CD4-positive, alpha-beta T cell treated with Interferon alpha-2 for 1 hour (primary cell): ENCODE results near the gene LTA4H.

Experiments used
- DNase-seq, 2 donors: peaks; one replicate each; pipeline ENCODE4 v3.0.0-alpha.2; 2020 to 2022

Gene LTA4H

GRCh38 chr12:96056646-96057455 lies 21.5 kb upstream of the LTA4H start:
- DNase-seq, result no peak

- DNase-seq, result no peak
Measured at GRCh38 chr12:96054244-96054610, 18.8 kb upstream of the LTA4H start.

DNA sequence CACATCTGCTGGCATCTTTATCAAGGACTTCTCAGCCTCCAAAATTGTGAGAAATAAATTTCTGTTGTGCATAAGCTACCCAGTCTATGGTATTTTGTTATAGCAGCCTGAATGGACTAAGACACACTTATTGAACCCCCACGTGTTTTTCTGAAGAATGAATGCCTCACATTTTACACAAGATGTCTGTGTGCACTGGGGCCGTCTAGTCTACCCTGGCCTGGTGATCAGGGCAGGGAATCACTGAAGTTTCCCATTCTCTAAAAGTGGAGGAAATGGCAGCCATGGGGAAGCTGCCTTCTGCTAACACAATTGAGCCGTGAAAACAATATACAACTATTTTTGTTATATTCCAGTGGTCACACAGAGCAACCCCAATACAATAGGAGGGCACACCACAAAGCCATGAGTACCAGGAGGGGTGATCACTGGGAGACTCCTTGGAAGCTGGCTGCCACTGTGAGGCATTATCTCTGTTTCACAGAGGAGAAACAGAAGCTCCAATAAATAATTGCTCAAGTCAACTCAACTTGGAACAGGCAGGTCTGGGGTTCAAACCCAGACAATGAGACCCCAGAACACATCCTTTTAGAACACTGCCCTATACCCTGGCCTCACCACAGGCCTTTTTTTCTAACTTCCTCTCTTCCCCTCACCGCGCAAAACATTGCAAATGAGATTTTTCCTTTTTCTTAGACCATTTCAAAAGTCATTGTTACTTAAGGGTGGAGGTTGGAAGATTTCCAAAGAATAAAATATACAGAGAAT lies 18.3 kb upstream of the LTA4H start:
- DNase-seq, result no peak

DNA sequence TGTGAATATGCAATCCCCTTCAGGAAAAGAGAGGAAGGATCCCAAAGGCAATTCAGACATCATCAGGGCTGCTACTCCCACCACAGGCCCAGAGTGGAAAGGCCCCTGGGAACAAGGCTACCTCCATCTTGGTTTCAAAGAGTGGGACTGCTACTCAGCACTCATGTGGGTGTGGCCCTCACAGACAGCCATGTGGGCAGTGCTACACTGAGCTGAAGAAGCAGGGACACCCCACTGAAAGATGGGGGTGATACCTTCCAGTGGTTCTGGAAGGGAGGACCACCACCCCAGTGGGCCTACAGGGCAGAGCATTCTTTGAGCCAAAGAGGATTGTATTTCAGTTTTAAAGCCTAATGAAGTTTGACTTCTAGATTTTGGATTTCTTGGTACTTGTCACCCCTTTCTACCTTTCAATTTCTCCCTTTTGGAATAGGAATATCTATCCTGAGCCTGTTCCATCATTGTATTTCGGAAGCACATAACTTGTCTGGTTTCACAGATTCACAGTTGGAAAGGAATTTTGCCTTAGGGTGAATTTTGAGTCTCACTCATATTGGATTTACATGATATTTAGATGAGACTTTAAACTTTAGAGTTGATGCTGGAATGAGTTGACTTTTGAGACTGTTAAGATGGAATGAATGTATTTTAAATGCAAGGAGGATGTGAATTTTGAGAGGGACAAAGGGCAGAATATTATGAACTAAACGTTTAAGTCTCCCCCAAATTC lies 16.5 kb upstream of the LTA4H start:
- no peak for DNase-seq

DNA sequence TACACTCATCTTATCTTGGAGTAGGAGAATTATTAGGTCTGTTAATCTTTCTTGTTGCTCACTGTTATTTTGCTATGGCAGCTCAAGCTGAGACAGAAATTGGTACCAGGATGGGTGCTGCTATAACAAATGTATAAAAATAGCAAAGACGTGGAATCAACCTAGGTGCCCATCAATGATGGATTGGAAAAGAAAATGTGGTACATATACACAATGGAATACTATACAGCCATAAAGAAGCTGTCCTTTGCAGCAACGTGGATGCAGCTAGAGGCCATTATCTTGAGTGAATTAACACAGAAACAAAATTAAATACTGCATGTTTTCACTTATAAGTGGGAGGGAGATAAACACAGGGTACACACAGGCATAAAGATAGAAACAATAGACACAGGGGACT lies 14.8 kb upstream of the LTA4H start:
- DNase-seq, result no peak

DNA sequence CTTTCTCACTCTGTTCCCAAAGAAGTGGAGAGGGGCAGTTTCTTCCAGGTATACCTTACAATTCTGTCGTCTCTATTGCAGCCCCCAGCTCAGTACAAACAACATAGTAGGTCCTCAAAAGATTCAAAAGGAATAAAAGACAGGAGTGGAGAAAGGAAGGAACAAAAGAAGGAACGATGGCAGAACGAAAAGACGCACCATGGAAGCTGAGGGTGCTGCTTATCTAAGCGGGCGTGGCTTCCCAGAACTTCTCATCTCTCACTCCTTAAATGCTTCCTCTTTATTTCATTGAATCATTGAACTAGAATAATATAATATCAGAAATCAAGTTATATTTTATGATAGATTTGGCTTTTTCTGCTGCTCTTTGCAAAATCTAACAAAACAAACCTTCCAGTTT lies 13.7 kb upstream of the LTA4H start:
- no peak for DNase-seq

- no peak for DNase-seq
Measured at GRCh38 chr12:96048393-96048969, 13.1 kb upstream of the LTA4H start.

- DNase-seq, result peak; percentile 45 to 48
Measured at GRCh38 chr12:96047229-96048211, 12.1 kb upstream of the LTA4H start.

DNA sequence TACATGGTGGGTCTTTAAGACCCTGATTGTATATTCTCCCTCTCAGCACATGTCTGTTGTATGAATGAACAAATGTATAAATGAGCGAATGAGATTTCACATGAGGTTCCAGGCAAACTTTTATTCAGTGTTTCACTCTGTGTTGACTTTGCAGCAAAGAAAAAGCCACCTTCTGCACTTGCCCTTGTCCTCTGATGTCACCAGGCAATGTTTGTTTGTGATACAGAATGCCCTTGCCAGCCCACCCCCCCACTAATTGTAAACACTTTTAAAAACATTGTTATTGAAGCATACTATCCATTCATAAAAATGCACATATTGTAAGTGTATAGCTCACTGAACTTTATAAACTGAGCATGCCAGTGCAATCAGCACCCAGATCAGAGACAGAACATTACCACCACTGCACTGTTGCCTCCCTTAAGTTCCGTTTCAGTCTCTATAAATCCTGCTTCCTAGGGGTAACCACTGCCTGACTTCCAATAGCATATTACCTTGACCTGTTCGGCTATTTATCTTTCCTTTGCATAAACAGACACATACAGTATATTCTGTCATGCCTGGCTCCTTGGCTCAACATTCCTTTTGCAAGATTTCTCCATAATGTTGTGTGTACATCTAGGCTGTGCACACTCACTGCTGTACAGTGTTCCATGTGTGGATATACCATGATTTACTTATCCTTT lies 11.3 kb upstream of the LTA4H start:
- no peak for DNase-seq

DNA sequence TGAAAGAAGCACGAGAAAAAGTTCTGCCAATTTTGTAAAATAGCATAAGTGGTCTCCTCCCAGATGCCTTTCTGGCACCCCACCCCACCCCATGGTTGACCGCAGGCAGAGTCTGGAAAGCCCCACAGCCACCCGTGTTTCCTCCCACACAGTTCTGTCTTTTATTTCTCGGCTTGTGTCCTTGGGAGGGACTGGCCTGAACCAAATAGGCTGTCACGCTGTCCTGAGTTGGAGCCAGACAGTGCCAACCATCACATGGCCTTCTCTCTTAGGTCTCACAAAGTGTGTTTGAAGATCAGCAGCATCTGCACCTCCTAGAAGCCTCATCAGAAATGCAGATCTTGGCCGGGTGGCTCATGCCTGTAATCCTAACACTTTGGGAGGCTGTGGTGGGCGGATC lies 10.2 kb upstream of the LTA4H start:
- DNase-seq, result peak; percentile 27 to 47

GRCh38 chr12:96044943-96045290 lies 9.5 kb upstream of the LTA4H start:
- no peak for DNase-seq

- no peak for DNase-seq
Measured at GRCh38 chr12:96044017-96044942, 8.9 kb upstream of the LTA4H start.

DNA sequence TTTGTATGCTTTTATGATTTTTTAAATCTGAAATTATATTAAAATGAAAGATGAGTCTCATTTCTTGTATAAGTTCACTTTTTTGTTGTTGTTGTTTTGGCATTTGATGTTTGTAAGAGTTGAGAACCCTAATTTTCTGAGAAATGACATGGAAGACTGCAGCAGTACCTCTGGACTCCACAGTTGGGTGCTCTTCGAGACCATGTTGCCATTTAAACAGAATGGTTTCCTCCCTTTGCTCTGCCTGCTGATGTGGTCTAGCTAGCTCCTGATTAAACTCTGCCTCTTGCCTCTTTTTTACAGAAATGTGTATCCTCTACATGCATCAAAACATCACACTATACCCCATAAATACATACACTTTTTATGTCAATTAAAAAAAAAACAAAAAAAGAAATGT lies 5.8 kb upstream of the LTA4H start:
- DNase-seq, result no peak

DNA sequence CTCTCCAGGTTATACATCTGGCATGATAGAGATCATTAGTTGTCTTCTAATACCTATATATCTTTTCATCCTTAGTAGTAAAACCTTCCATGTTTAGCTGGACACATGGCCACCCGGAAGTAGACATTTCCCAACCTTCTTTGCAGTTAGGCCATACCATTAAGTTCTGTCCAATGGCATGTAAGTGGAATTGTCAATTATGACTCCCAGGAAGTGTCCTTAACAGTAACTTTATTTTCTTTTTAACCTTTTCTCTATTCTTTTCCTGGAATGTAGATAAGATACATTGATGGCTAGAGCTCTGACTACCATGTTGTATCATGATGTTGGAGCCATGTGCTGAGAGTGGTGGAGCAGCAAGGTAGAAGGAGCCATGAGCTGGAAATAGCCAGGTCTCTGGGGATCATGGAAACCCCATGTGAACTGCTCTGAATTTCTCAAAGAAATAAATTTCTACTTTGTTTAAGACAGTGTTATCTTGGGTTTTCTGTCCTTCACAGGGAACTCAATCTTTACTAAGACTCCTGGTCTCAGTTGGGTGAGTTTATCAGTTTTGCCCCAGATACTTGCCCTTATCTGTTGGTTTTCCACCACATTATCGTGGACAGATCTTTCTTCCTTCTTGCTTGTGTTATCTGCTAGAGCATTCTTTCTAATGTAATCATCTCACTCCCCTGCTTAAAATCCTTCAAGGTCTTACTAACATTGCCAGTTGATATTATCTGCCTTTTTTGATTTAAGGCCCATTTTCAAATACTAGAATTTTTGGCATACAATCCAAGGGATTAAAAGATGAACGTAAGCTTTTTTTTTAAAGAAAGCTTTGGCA lies 5.1 kb upstream of the LTA4H start:
- DNase-seq, result no peak

DNA sequence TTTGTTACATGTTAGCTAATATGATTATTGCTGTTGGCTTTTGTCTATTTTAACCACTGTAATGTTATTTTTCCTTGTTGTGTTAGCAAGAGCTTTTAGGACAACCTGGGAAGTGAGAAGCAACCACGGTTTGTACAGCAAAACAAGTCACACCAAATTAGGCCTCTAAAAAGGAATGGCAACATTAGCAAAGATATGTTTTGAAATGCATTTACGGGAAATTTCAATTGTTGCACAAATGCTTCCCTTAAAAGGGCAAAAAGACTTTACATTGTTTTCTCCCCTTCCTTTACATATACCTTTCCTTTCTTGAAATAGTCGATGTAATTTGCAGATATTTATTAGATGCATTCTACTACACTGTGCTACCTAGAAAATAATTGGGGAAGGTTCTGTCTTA lies 4.1 kb upstream of the LTA4H start:
- DNase-seq, result no peak

- DNase-seq, result no peak
Measured at GRCh38 chr12:96036765-96037455, 1.5 kb upstream of the LTA4H start.

GRCh38 chr12:96034621-96035282 lies 635 bp downstream of the LTA4H start:
- DNase-seq, result no peak
